ENCODE results near the gene LTBP2. TPM values are rescaled to one million over a fixed set of nuclear protein-coding genes. Genes with fewer than 3 reads are reported as not detected.
A peak's percentile ranks its signal among the peaks of the same experiment; 100 is the strongest.

The LTBP2 gene
- total RNA-seq, 1 donor from 2014 or later, result 6.8 TPM

DNA sequence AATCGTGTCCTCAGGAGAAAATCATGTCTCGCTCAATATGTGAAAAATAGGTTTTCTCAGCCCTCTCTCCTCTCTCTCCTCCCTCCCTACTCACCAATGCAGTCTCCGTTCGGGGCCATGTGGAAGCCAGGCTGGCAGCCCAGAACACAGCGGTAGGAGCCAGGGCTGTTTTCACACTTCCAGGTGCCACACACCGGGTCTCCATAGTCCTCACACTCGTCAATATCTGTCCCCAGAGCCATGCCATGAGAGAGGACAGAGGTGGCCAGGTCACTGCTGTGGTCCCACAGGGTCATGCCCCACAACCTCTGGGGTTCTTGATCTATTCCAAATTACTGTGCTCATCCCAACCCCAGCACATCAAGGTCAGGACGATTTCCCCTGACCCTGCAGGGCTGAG lies 105.0 kb downstream of the LTBP2 start:
- DNase-seq (ENCODE audit: low spot score), result peak; percentile 37

DNA sequence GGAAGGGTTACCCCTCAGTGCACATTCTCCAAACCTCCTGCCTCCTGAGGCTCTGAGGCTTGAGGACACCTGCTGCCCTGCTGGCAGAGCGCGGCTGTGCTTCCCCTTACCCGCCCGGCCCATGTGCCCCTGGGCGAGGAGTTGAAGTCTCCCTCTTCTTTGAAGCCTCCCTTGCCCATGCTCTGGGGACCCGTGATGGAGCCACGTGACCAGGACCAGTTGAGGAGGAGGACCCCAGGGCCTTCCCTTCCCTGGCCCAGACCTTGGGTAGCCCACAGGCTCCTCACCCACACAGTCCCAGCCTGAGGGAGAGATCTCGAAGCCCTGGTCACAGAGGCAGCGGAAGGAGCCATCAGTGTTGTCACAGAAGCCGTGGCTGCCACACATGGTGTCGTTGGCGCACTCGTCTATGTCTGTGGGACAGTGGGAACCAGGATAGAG lies 105.6 kb downstream of the LTBP2 start:
- DNase-seq (ENCODE audit: low spot score), result no peak

GRCh38 chr14:74505831-74506230 lies 106.2 kb downstream of the LTBP2 start:
- peak; percentile 39 for DNase-seq (ENCODE audit: low spot score)

DNA sequence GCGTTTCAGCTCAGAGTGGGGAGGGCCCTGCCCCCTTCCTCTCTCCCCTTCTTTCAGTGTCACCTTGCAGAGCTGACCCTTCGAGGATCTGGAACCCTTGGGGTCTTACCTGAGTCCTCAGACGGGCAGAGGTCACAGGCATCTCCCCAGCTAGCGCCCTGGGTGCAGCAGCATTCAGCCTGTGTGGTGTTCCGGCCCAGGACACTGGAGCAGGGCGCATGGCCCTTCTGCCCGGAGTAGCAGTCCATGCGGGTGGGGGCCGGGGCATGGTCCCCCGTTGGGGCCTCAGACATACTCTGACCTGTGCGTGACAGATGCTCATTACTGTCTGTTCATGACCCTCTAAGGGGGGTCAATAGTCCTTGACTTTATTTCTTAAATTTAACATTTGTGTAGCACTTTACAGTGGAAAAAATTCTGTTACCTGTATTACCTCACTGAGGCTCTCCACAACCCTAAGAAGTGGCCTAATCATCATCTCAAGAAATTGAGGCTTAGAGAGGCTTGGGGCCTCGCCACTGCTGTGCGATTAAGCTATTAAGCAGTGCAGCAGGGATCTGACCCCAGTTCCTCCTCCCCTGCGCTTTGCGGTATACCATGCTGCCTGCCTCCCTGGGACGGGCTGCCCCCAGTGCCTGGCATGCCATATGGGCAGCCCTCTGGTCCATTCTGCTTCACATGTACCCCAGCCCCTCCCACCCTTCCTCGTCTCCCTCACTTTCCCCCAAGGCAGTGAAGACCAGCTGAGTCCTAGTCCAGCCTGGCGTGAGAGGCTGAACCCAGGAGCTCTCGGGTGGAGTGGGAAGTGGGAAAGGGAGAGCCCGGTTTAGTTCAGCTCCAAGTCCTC lies 106.9 kb downstream of the LTBP2 start:
- DNase-seq (ENCODE audit: low spot score), result no peak

- no peak for DNase-seq (ENCODE audit: low spot score)
These were observed 107.6 kb downstream of the LTBP2 start for GRCh38 chr14:74504412-74504811.

GRCh38 chr14:74503938-74504335 lies 108.1 kb downstream of the LTBP2 start:
- no peak for DNase-seq (ENCODE audit: low spot score)

DNA sequence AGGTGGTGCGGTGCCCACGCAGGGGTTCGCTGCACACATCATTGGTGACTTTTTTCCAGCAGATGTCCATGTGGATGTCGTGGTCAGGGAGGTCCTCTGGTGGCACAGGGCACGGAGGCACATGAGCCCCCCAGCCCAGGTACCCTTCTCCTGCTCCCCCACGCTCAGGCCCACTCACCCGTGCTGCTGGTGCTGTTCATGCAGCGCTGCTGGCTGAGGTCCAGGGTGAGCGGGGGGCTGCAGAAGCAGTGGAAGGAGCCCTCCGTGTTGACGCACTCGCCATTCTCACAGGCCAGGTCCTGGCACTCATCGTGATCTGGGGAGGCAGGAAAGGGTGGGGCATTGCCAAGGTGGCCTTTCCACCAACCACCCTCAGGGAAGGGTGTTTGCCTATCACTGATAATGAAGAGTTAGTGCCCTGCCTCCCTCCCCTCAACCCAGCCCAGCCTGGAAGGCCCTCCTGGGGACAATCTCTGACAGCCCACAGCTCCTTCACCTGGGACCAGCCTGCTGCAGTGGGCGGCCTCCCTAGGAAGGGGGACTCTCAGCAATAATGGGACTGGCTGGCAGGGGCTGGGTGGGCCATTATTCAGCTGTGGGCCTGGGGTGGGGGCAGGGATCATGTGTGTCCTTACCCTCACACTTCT lies 108.6 kb downstream of the LTBP2 start:
- DNase-seq (ENCODE audit: low spot score), result peak; percentile 43

- peak; percentile 39 for DNase-seq (ENCODE audit: low spot score)
These were observed 109.6 kb downstream of the LTBP2 start for GRCh38 chr14:74502236-74503019.

GRCh38 chr14:74501691-74502090 lies 110.3 kb downstream of the LTBP2 start:
- DNase-seq (ENCODE audit: low spot score), result no peak

- DNase-seq (ENCODE audit: low spot score), result peak; percentile 68
These were observed 110.9 kb downstream of the LTBP2 start for GRCh38 chr14:74501135-74501614.

- no peak for DNase-seq (ENCODE audit: low spot score)
These were observed 111.5 kb downstream of the LTBP2 start for GRCh38 chr14:74500417-74501134.

- no peak for DNase-seq (ENCODE audit: low spot score)
These were observed 116.7 kb downstream of the LTBP2 start for GRCh38 chr14:74495356-74495755.

DNA sequence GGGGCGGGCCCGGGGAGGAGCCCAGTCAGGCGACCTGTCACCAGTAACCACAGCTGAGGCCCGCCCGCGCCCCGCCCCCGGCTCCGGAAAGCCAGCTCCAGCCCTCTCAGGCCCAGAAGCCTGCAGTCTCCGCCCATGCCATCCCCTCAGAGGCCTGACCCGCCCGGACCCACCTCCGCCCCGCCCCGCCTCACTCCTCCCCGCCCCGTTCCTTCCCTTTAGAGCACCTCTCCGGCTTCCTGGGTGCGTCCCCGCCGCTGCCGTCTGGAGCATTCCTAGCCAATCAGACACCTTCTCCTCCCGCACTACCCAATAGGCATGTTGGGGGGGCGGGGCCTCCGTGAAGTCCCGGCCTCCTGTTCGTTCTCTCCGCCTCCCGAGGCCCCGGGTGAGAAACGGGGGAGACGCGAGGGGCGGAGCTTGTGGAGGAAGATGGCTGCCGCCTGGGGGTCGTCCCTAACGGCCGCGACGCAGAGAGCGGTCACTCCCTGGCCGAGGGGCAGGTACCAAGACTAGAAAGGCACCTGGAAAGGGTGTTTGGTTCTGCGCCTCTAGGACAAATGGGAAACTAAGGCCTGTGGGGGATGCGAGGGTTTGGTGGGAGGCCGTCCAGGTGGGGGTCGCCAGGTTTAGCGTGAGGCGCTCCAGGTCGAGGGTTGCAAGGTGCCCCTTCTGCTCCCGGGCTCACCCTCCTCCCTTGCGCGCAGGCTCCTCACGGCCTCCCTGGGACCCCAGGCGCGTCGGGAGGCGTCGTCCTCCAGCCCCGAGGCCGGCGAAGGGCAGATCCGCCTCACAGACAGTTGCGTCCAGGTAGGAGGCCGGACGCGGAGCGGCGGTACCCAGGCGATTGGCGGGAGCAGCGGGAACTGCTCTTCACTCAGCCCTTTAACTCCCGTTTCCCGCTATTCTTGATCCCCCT lies 118.4 kb downstream of the LTBP2 start, which contains the start of gene ISCA2:
ISCA2 (plus strand) TSS at position 423 of the 919 bp plus-strand sequence; CDS start at position 433, 10 bp downstream.
- peak; percentile 100 for DNase-seq (ENCODE audit: low spot score)

- DNase-seq (ENCODE audit: low spot score), result no peak
These were observed 119.2 kb downstream of the LTBP2 start, which contains the start of gene NPC2 for GRCh38 chr14:74492776-74493342. TSS of gene NPC2 (minus strand) at chr14:74493305. CDS start at chr14:74493274, 31 bp downstream.

GRCh38 chr14:74491956-74492775 lies 119.9 kb downstream of the LTBP2 start:
- DNase-seq (ENCODE audit: low spot score), result no peak

DNA sequence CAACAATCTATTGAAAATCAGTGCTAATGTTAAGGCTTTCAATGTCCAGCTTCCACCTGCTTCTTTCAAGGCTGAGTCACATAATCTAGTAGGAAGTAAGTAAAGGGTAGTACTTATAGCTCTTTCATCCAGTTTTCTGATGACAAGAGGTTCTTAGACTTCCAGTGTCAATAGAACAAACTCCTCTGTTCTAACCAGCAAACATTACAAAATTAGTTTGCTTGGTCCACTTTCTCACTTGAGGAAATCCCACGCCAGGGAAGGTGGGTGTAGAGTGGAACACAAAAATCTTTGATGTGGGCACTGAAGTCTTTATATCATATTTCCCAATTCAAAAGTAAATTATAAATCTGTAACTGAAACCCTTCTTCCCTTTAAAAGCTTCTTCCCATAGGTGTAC lies 121.6 kb downstream of the LTBP2 start:
- no peak for DNase-seq (ENCODE audit: low spot score)

- DNase-seq (ENCODE audit: low spot score), result no peak
These were observed 123.1 kb downstream of the LTBP2 start for GRCh38 chr14:74488786-74489397.

GRCh38 chr14:74486164-74486563 lies 125.9 kb downstream of the LTBP2 start:
- no peak for DNase-seq (ENCODE audit: low spot score)
